H9 (cell line): ENCODE data around the gene CKM. TPM values are rescaled to one million over a fixed set of nuclear protein-coding genes. Genes with fewer than 3 reads are reported as not detected.

ENCODE experiments used
- DNase-seq: peaks from one replicate; pipeline ENCODE4 v3.0.0-alpha.2; 2017
- H2AFZ ChIP-seq: one replicate; pipeline ENCODE4 v1.6.1; 2013; ENCODE audit warnings: mild to moderate bottlenecking, low read length, control low read depth, moderate library complexity
- H2AK5ac ChIP-seq: 2 replicates; pipeline ENCODE4 v1.6.1; 2013; ENCODE audit warnings: low read length, control low read depth, mixed read lengths; ENCODE audit not compliant: insufficient read length
- H2BK120ac ChIP-seq: one replicate; pipeline ENCODE4 v1.6.1; 2013; ENCODE audit warnings: low read depth, mild to moderate bottlenecking, low read length, control low read depth, inconsistent platforms; ENCODE audit not compliant: poor library complexity, severe bottlenecking
- H2BK12ac ChIP-seq: 2 replicates; pipeline ENCODE4 v1.6.1; 2013; ENCODE audit warnings: low read length, control low read depth, mixed read lengths, low read depth; ENCODE audit not compliant: insufficient read length
- H2BK15ac ChIP-seq: 2 replicates; pipeline ENCODE4 v1.6.1; 2013; ENCODE audit warnings: low read depth, low read length, control low read depth
- H2BK20ac ChIP-seq: one replicate; pipeline ENCODE4 v1.6.1; 2013; ENCODE audit warnings: low read depth, mild to moderate bottlenecking, low read length, control low read depth, inconsistent platforms; ENCODE audit not compliant: poor library complexity, severe bottlenecking
- H2BK5ac ChIP-seq: 2 replicates; pipeline ENCODE4 v1.6.1; 2013; ENCODE audit warnings: low read length, control low read depth, mixed read lengths; ENCODE audit not compliant: insufficient read length
- H3K14ac ChIP-seq: 2 replicates; pipeline ENCODE4 v1.6.1; 2013; ENCODE audit warnings: low read length, control low read depth; ENCODE audit not compliant: insufficient read depth
- H3K18ac ChIP-seq: 2 replicates; pipeline ENCODE4 v1.6.1; 2013; ENCODE audit warnings: low read depth, mild to moderate bottlenecking, mixed read lengths, low read length, control low read depth; ENCODE audit not compliant: insufficient read length
- H3K23ac ChIP-seq: 2 replicates; pipeline ENCODE4 v1.6.1; 2013; ENCODE audit warnings: low read length, control low read depth, mixed read lengths, low read depth; ENCODE audit not compliant: insufficient read length
- H3K23me2 ChIP-seq: 2 replicates; pipeline ENCODE4 v1.6.1; 2013; ENCODE audit warnings: low read depth, mild to moderate bottlenecking, mixed read lengths, low read length, control low read depth; ENCODE audit not compliant: insufficient read length, poor library complexity, severe bottlenecking
- H3K27ac ChIP-seq: 2 replicates; pipeline ENCODE4 v1.5.1; 2013; ENCODE audit warnings: low read length, control low read depth, mixed read lengths, low read depth; ENCODE audit not compliant: insufficient read length
- H3K27me3 ChIP-seq: 2 replicates; pipeline ENCODE4 v1.6.1; 2013; ENCODE audit warnings: low read length, control low read depth, inconsistent platforms; ENCODE audit not compliant: insufficient read depth
- H3K4ac ChIP-seq: 2 replicates; pipeline ENCODE4 v1.6.1; 2013; ENCODE audit warnings: low read depth, mild to moderate bottlenecking, control low read depth, inconsistent platforms, low read length, moderate library complexity
- H3K4me1 ChIP-seq: 2 replicates; pipeline ENCODE4 v1.6.1; 2013; ENCODE audit warnings: low read length, control low read depth, inconsistent platforms; ENCODE audit not compliant: insufficient read depth
- H3K4me2 ChIP-seq: 2 replicates; pipeline ENCODE4 v1.6.1; 2013; ENCODE audit warnings: low read length, control low read depth, mixed read lengths; ENCODE audit not compliant: insufficient read length, insufficient read depth
- H3K56ac ChIP-seq: 2 replicates; pipeline ENCODE4 v1.6.1; 2013; ENCODE audit warnings: low read depth, mild to moderate bottlenecking, mixed read lengths, low read length, control low read depth; ENCODE audit not compliant: insufficient read length
- H3K79me1 ChIP-seq: 2 replicates; pipeline ENCODE4 v1.6.1; 2013; ENCODE audit warnings: low read depth, mild to moderate bottlenecking, moderate library complexity, low read length, control low read depth, inconsistent platforms; ENCODE audit not compliant: insufficient read depth, poor library complexity, severe bottlenecking
- H3K79me2 ChIP-seq: 2 replicates; pipeline ENCODE4 v1.6.1; 2013; ENCODE audit warnings: low read length, control low read depth, inconsistent platforms; ENCODE audit not compliant: insufficient read depth
- H3K9ac ChIP-seq: 2 replicates; pipeline ENCODE4 v1.6.1; 2013; ENCODE audit warnings: low read length, control low read depth, mixed read lengths; ENCODE audit not compliant: insufficient read length; ENCODE audit errors: extremely low read depth
- H3K9me3 ChIP-seq: one replicate; pipeline ENCODE4 v1.6.1; 2013; ENCODE audit warnings: low read depth, low read length, inconsistent platforms; ENCODE audit not compliant: control insufficient read depth
- H3T11ph ChIP-seq: one replicate; pipeline ENCODE4 v1.6.1; 2013; ENCODE audit warnings: mild to moderate bottlenecking, low read length, control low read depth, inconsistent platforms
- H4K20me1 ChIP-seq: one replicate; pipeline ENCODE4 v1.6.1; 2013; ENCODE audit not compliant: control insufficient read depth, insufficient read length, insufficient read depth
- H4K5ac ChIP-seq: 2 replicates; pipeline ENCODE4 v1.6.1; 2013; ENCODE audit warnings: low read depth, mild to moderate bottlenecking, mixed read lengths, low read length, control low read depth; ENCODE audit not compliant: insufficient read length
- H4K8ac ChIP-seq: replicated peaks from 2 replicates; pipeline ENCODE4 v1.6.1; 2013; ENCODE audit warnings: low read length, control low read depth, mixed read lengths, low read depth; ENCODE audit not compliant: insufficient read length
- H4K91ac ChIP-seq: 2 replicates; pipeline ENCODE4 v1.6.1; 2013; ENCODE audit warnings: low read depth, mild to moderate bottlenecking, moderate library complexity, mixed read lengths, low read length, control low read depth; ENCODE audit not compliant: insufficient read length
- H3K27ac Mint-ChIP-seq, 3 experiments: 2 replicates in 2 of 3; 3 replicates in 1 of 3; pipeline ENCODE4 v1.8.0; 2020 to 2021; ENCODE audit warnings: mixed read lengths in 3 of 3, mild to moderate bottlenecking in 1 of 3, moderate library complexity in 1 of 3
- H3K27me3 Mint-ChIP-seq: 2 replicates; pipeline ENCODE4 v1.8.0; 2021; ENCODE audit warnings: low read depth, mild to moderate bottlenecking, moderate library complexity, mixed read lengths
- H3K36me3 Mint-ChIP-seq, 3 experiments: 2 replicates in 2 of 3; 3 replicates in 1 of 3; pipeline ENCODE4 v1.8.0; 2020 to 2021; ENCODE audit warnings: low read depth in 3 of 3, mixed read lengths in 3 of 3; ENCODE audit not compliant: insufficient read depth in 1 of 3
- H3K4me1 Mint-ChIP-seq, 2 experiments: 2 replicates each; pipeline ENCODE4 v1.8.0; 2020; ENCODE audit warnings: mixed read lengths in 2 of 2
- H3K4me3 Mint-ChIP-seq, 2 experiments: 2 replicates in 1 of 2; 3 replicates in 1 of 2; pipeline ENCODE4 v1.8.0; 2020 to 2021; ENCODE audit warnings: mild to moderate bottlenecking in 2 of 2, mixed read lengths in 2 of 2, moderate library complexity in 1 of 2
- H3K9me3 Mint-ChIP-seq, 2 experiments: 2 replicates in 1 of 2; 3 replicates in 1 of 2; pipeline ENCODE4 v1.8.0; 2020; ENCODE audit warnings: mild to moderate bottlenecking in 2 of 2, mixed read lengths in 2 of 2, moderate library complexity in 1 of 2
- whole genome bisulfite sequencing: extraction: QIAGEN DNeasy Blood & Tissue Kit; methylation state at CpG from one replicate; pipeline ENCODE4 v1.1.7; 2013; ENCODE audit warnings: missing lambda C conversion rate, low lambda C conversion rate, mixed read lengths; ENCODE audit not compliant: insufficient read length; ENCODE audit errors: extremely low coverage; 5-methylcytosine and 5-hydroxymethylcytosine counted together
- total RNA-seq: library from RNA; stranded (reverse); gene quantifications from 2 replicates; pipeline ENCODE4 v1.2.1, GENCODE V29; 2021
- TF ChIP-seq, protein P1 (sequence below): fragments of 200-600 bp; sonication (generic); conservative IDR thresholded peaks from 3 replicates; pipeline ENCODE4 v1.8.0; 2021; ENCODE audit warnings: antibody characterized with exemption, mild to moderate bottlenecking

CKM gene
- total RNA-seq, 1 experiment from 2014 or later: not detected

DNA sequence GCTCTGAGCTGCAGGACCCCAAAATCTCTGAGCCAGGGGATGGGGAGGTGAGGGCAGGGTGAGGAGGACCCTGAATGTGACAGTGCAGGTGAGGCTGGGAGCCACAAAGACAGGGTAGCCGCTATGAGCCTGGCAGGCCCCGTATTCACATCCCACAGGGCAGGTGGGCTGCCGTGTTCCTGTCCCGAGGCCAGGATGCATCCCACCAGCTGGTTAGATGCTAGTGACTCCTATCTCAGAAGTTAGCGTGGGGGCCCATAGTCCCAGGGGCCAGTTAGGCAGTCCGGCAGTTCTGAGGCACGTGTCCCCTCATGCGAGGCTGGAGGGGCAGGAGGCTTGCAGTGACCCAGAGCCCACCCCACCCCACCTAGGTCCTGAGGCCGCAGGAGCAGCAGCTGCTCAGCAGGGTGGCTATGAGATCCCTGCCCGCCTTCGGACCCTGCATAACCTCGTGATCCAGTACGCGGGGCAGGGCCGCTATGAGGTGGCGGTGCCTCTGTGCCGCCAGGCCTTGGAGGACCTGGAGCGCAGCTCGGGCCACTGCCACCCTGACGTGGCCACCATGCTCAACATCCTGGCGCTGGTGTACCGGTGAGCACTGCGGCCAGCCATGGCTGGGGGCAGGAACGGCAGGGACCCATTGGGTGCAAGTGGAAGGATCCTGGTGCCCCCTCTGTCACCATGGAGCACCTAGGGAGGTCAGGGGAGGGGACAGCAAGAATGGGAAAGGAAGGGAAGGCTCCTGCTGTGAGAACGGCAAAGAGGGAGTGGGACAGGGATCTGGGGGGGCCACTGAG lies 25.1 kb upstream of the CKM start:
- H3K27ac ChIP-seq: no peak overlapping the region
- H2BK12ac ChIP-seq: no peak overlapping the region
- H3K79me2 ChIP-seq: no peaks in the 10 kb centered on the region
- H3K23me2 ChIP-seq: peaks cover 2% of the 10 kb centered on the region
- no peak overlapping the region for H4K91ac ChIP-seq
- no peaks in the 10 kb centered on the region for H3K27me3 ChIP-seq
- no peak overlapping the region for H3K4me2 ChIP-seq
- H3K27ac Mint-ChIP-seq: no peak overlapping the region; a peak in 1 of 7 replicates
- no peaks in the 10 kb centered on the region for H3K79me1 ChIP-seq
- H4K20me1 ChIP-seq: peaks cover 2% of the 10 kb centered on the region
- H2AK5ac ChIP-seq: no peak overlapping the region
- H2BK20ac ChIP-seq: no peak overlapping the region
- H2BK15ac ChIP-seq: no peak overlapping the region
- no peak overlapping the region for H2BK5ac ChIP-seq
- no CpG with 5 or more reads among the region's 25 CpGs for whole genome bisulfite sequencing
- peaks cover 2% of the 10 kb centered on the region for H3K27me3 Mint-ChIP-seq
- H3K9me3 ChIP-seq: no peaks in the 10 kb centered on the region
- no peak overlapping the region for H3K4me3 Mint-ChIP-seq
- no peaks in the 10 kb centered on the region for H3K9me3 Mint-ChIP-seq
- no peak overlapping the region for H3K9ac ChIP-seq
- no peak overlapping the region for H2BK120ac ChIP-seq
- DNase-seq: no peak
- H4K5ac ChIP-seq: no peak overlapping the region
- H3K4me1 Mint-ChIP-seq: peaks cover 8 to 20% of the 10 kb centered on the region in 2 experiments; a peak in 3 of 4 replicates
- H3K14ac ChIP-seq: no peak overlapping the region
- no peak overlapping the region for H3K4ac ChIP-seq
- peaks cover 15 to 38% (median 33%) of the 10 kb centered on the region in 3 experiments; a peak in 6 of 7 replicates for H3K36me3 Mint-ChIP-seq
- TF ChIP-seq, protein P1, sequence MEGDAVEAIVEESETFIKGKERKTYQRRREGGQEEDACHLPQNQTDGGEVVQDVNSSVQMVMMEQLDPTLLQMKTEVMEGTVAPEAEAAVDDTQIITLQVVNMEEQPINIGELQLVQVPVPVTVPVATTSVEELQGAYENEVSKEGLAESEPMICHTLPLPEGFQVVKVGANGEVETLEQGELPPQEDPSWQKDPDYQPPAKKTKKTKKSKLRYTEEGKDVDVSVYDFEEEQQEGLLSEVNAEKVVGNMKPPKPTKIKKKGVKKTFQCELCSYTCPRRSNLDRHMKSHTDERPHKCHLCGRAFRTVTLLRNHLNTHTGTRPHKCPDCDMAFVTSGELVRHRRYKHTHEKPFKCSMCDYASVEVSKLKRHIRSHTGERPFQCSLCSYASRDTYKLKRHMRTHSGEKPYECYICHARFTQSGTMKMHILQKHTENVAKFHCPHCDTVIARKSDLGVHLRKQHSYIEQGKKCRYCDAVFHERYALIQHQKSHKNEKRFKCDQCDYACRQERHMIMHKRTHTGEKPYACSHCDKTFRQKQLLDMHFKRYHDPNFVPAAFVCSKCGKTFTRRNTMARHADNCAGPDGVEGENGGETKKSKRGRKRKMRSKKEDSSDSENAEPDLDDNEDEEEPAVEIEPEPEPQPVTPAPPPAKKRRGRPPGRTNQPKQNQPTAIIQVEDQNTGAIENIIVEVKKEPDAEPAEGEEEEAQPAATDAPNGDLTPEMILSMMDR: no peak
- H3K56ac ChIP-seq: no peak overlapping the region
- no peak overlapping the region for H4K8ac ChIP-seq
- no peak overlapping the region for H3K23ac ChIP-seq
- no peak overlapping the region for H2AFZ ChIP-seq
- H3K4me1 ChIP-seq: 0 out of 2 replicates have a peak, but pooled peaks cover 2% of the 10 kb centered on the region
- H3T11ph ChIP-seq: no peak overlapping the region
- H3K18ac ChIP-seq: no peak overlapping the region
